ENCODE measurements around the gene TMTC4. TPM values are rescaled to one million over a fixed set of nuclear protein-coding genes. Genes with fewer than 3 reads are reported as not detected.

The TMTC4 gene
- polyA plus RNA-seq, 2 of the 4 experiments (the other 2 are of a cell fraction): 15.6 to 17.5 TPM

- ATAC-seq (no peak), FAIRE-seq (no peak), DNase-seq (ENCODE audit: low read depth in 1 of 2, low spot score in 1 of 2) (no peak)
- 89% methylated on average over 8 of the region's 8 CpGs for WGBS (ENCODE audit: missing lambda C conversion rate)
- no peaks in the 10 kb centered on the region for H3K9me3 ChIP-seq
- CTCF ChIA-PET: no interaction called here
- peaks cover 12% of the 10 kb centered on the region; the same call in 1 of the 3 replicates for H3K4me1 ChIP-seq
- POLR2A ChIA-PET: no interaction called here
- H3K27ac ChIP-seq: no peak overlapping the region
- no peak for TF ChIP-seq NPAS2 (CRISPR knock-in tag; IDR thresholded peaks at IDR 0.05; ENCODE audit: borderline replicate concordance)
- TF ChIP-seq CEBPB (IDR thresholded peaks at IDR 0.05): no peak
- TF ChIP-seq SMC3 (IDR thresholded peaks at IDR 0.05): no peak
- no peak for TF ChIP-seq ZSCAN20 (CRISPR knock-in tag; IDR thresholded peaks at IDR 0.05)
- TF ChIP-seq ZNF302 (CRISPR knock-in tag; IDR thresholded peaks at IDR 0.05): no peak
- TF ChIP-seq ZC3H11A (IDR thresholded peaks at IDR 0.05): no peak
- no peak for TF ChIP-seq GATA3 (IDR thresholded peaks at IDR 0.05; ENCODE audit: borderline replicate concordance)
- TF ChIP-seq TFCP2L1 (CRISPR knock-in tag; IDR thresholded peaks at IDR 0.05): no peak
- TF ChIP-seq HES2 (IDR thresholded peaks at IDR 0.05): no peak
- TF ChIP-seq POLR2AphosphoS2 (conservative IDR thresholded peaks at IDR 0.05; ENCODE audit: low read length): no peak
- TF ChIP-seq RFX5 (IDR thresholded peaks at IDR 0.05): no peak
- TF ChIP-seq CTCF (IDR thresholded peaks at IDR 0.05): no peak
- TF ChIP-seq NFE2L2 (conservative IDR thresholded peaks at IDR 0.05; ENCODE audit: low read length): no peak
- H3K4me3 ChIP-seq: no peak overlapping the region
- no peak overlapping the region for H3K4me2 ChIP-seq
Measured at GRCh38 chr13:100630555-100630954, 44.0 kb downstream of the TMTC4 start.

- no peak for TF ChIP-seq ZFP36 (IDR thresholded peaks at IDR 0.05; ENCODE audit: borderline replicate concordance, partially characterized antibody)
- TF ChIP-seq POLR2AphosphoS2 (conservative IDR thresholded peaks at IDR 0.05; ENCODE audit: low read length): no peak
- TF ChIP-seq CBX8 (IDR thresholded peaks at IDR 0.05): no peak
- TF ChIP-seq RCOR1 (IDR thresholded peaks at IDR 0.05; ENCODE audit: low read depth, low read length): no peak
- no peak for TF ChIP-seq CTCF (IDR thresholded peaks at IDR 0.05)
- TF ChIP-seq KDM5A (IDR thresholded peaks at IDR 0.05): no peak
- no peak for TF ChIP-seq POLR2A (IDR thresholded peaks at IDR 0.05; ENCODE audit: low read length)
- TF ChIP-seq ZNF302 (CRISPR knock-in tag; IDR thresholded peaks at IDR 0.05): no peak
- no peak for TF ChIP-seq SREBF2 (IDR thresholded peaks at IDR 0.05)
- TF ChIP-seq MAFK (IDR thresholded peaks at IDR 0.05; ENCODE audit: partially characterized antibody): no peak
- no peak for TF ChIP-seq EHF (CRISPR knock-in tag; IDR thresholded peaks at IDR 0.05)
- TF ChIP-seq TFCP2L1 (CRISPR knock-in tag; IDR thresholded peaks at IDR 0.05): no peak
- no peak for TF ChIP-seq CHD4 (IDR thresholded peaks at IDR 0.05; ENCODE audit: borderline replicate concordance)
- TF ChIP-seq CBX2 (IDR thresholded peaks at IDR 0.05; ENCODE audit: borderline replicate concordance, low read depth): no peak
- TF ChIP-seq NR3C1 (IDR thresholded peaks at IDR 0.05): no peak
- no peak for TF ChIP-seq E2F6 (IDR thresholded peaks at IDR 0.05; ENCODE audit: borderline replicate concordance, low read depth)
- TF ChIP-seq RAD21 (conservative IDR thresholded peaks at IDR 0.05 in 1 of 2, IDR thresholded peaks at IDR 0.05 in 1 of 2): no peak
- H3K27ac ChIP-seq: no peak overlapping the region
- ATAC-seq (no peak), DNase-seq (ENCODE audit: low read depth in 1 of 2, low spot score in 1 of 2) (no peak), FAIRE-seq (no peak)
- no peak overlapping the region for H3K4me3 ChIP-seq
- no peaks in the 10 kb centered on the region for H3K4me1 ChIP-seq
- no peak overlapping the region for H3K4me2 ChIP-seq
- POLR2A ChIA-PET: no interaction called here
- no peaks in the 10 kb centered on the region for H3K9me3 ChIP-seq
- CTCF ChIA-PET: no interaction called here
- WGBS (ENCODE audit: missing lambda C conversion rate): 86% methylated on average over 10 of the region's 15 CpGs
Measured at GRCh38 chr13:100627120-100627519, 47.5 kb downstream of the TMTC4 start.
